Measurements from ENCODE around the gene INF2.

The INF2 gene

GRCh38 chr14:104691546-104692260, 2.3 kb downstream of the INF2 start:
- no peak for DNase-seq

GRCh38 chr14:104692261-104692938, 3.0 kb downstream of the INF2 start:
- no peak for DNase-seq

GRCh38 chr14:104692939-104693315, 3.5 kb downstream of the INF2 start:
- DNase-seq: no peak

GRCh38 chr14:104693482-104694431, 4.3 kb downstream of the INF2 start:
- no peak for DNase-seq

GRCh38 chr14:104694475-104694950, 5.1 kb downstream of the INF2 start:
- no peak for DNase-seq

- DNase-seq: no peak
These were observed 5.7 kb downstream of the INF2 start for GRCh38 chr14:104694991-104695659.

GRCh38 chr14:104695660-104696000, 6.2 kb downstream of the INF2 start:
- DNase-seq: no peak

- no peak for DNase-seq
These were observed 7.4 kb downstream of the INF2 start for GRCh38 chr14:104696671-104697316.

- no peak for DNase-seq
These were observed 7.9 kb downstream of the INF2 start for GRCh38 chr14:104697317-104697703.

GRCh38 chr14:104697892-104698583, 8.6 kb downstream of the INF2 start:
- DNase-seq: no peak

- DNase-seq: no peak
These were observed 9.4 kb downstream of the INF2 start for GRCh38 chr14:104698688-104699425.

- DNase-seq: no peak
These were observed 10.0 kb downstream of the INF2 start for GRCh38 chr14:104699426-104699748.

- no peak for DNase-seq
These were observed 10.8 kb downstream of the INF2 start for GRCh38 chr14:104700225-104700651.

GRCh38 chr14:104700747-104701217, 11.4 kb downstream of the INF2 start:
- no peak for DNase-seq

- DNase-seq: no peak
These were observed 12.1 kb downstream of the INF2 start for GRCh38 chr14:104701383-104702076.

- no peak for DNase-seq
These were observed 12.7 kb downstream of the INF2 start for GRCh38 chr14:104702106-104702505.

GRCh38 chr14:104702673-104703072, 13.3 kb downstream of the INF2 start:
- DNase-seq: no peak

- no peak for DNase-seq
These were observed 13.9 kb downstream of the INF2 start for GRCh38 chr14:104703269-104703668.

- DNase-seq: no peak
These were observed 14.8 kb downstream of the INF2 start for GRCh38 chr14:104704252-104704651.

GRCh38 chr14:104705340-104706047, 16.1 kb downstream of the INF2 start:
- no peak for DNase-seq

All from AML-193 (cell line).